Testis (tissue), 3 donors: ENCODE results near the gene WFDC9. TPM values are rescaled to one million over a fixed set of nuclear protein-coding genes. Genes with fewer than 3 reads are reported as not detected.

Source experiments
- DNase-seq: peaks from one replicate; pipeline ENCODE4 v3.0.0-alpha.2; 2019
- H3K27ac ChIP-seq, 2 donors: fragments of 200-600 bp; sonication (generic); one replicate each; pipeline ENCODE4 v1.5.1; 2019
- H3K27me3 ChIP-seq: fragments of 200-600 bp; sonication (generic); one replicate; pipeline ENCODE4 v1.5.1; 2019
- H3K36me3 ChIP-seq: fragments of 200-600 bp; sonication (generic); one replicate; pipeline ENCODE4 v1.5.1; 2017; ENCODE audit warnings: low read depth; ENCODE audit errors: missing control alignments
- H3K4me1 ChIP-seq: fragments of 200-600 bp; sonication (generic); one replicate; pipeline ENCODE4 v1.5.1; 2019
- H3K4me3 ChIP-seq, 2 donors: fragments of 200-600 bp; sonication (generic); one replicate each; pipeline ENCODE4 v1.5.1; 2017 to 2019
- H3K9me3 ChIP-seq: fragments of 200-600 bp; sonication (generic); one replicate; pipeline ENCODE4 v1.5.1; 2017
- CTCF ChIP-seq, 3 experiments: fragments of 450-650 bp in 2 of 3; fragments of 200-600 bp in 1 of 3; sonication (generic) in 1 of 3; IDR thresholded peaks; one replicate each; pipeline ENCODE4 v1.5.1; 2016 to 2019; ENCODE audit warnings: antibody characterized with exemption in 3 of 3, mild to moderate bottlenecking in 2 of 3, moderate library complexity in 1 of 3
- POLR2A ChIP-seq: fragments of 450-650 bp; IDR thresholded peaks from one replicate; pipeline ENCODE4 v1.6.1; 2017; ENCODE audit warnings: antibody characterized with exemption, mild to moderate bottlenecking, moderate library complexity
- WGBS, 2 donors: methylation state at CpG; one replicate each; pipeline ENCODE4 v1.1.5; 2018; 5-methylcytosine and 5-hydroxymethylcytosine counted together
- intact Hi-C: fragments of 100-400 bp; cut with DNase I; formaldehyde crosslinking; loops from one replicate; pipeline ENCODE4 v1.15.1; 2023; ENCODE audit warnings: low total_unique reads
- polyA plus RNA-seq: library from polyadenylated mRNA; stranded (reverse); fragments of 350-450 nt; fragmentation: Illumina TruSeq; extraction: RNeasy Lipid Tissue Mini Kit (QIAGEN cat#74804); gene quantifications from one replicate; pipeline ENCODE4 v1.2.3, GENCODE V29; 2014; ENCODE audit warnings: low read depth, low replicate concordance; ENCODE audit not compliant: insufficient read depth
- total RNA-seq, 2 donors: library from RNA; depleted of rRNA; stranded (reverse); fragments of >200 nt; gene quantifications; one replicate each; pipeline ENCODE4 v1.2.3, GENCODE V29; 2016

WFDC9 gene
- total and polyA plus RNA-seq, 3 donors from 2014 or later: not detected

GRCh38 chr20:45636513-45636912, 5.4 kb upstream of the WFDC9 start:
- no peak for DNase-seq
- no peak overlapping the region for H3K4me3 ChIP-seq
- H3K27ac ChIP-seq: no peak overlapping the region
- 89 to 100% methylated on average over 1 of the region's 1 CpG for WGBS, 2 donors
- H3K4me1 ChIP-seq: no peaks in the 10 kb centered on the region
- TF ChIP-seq POLR2A (no peak), CTCF (IDR thresholded peaks at IDR 0.05) (no peak)
- no peaks in the 10 kb centered on the region for H3K36me3 ChIP-seq
- intact Hi-C loops: no loop called here
- no peaks in the 10 kb centered on the region for H3K27me3 ChIP-seq
- H3K9me3 ChIP-seq: no peaks in the 10 kb centered on the region

- Histone ChIP-seq H3K4me3 (no peak overlapping the region), H3K27me3 (no peaks in the 10 kb centered on the region), H3K27ac (no peak overlapping the region), H3K4me1 (no peaks in the 10 kb centered on the region), H3K36me3 (no peaks in the 10 kb centered on the region), H3K9me3 (no peaks in the 10 kb centered on the region)
- intact Hi-C loops: no loop called here
- DNase-seq: no peak
- TF ChIP-seq CTCF (IDR thresholded peaks at IDR 0.05) (no peak), POLR2A (no peak)
Observed at GRCh38 chr20:45630371-45630770, 713 bp downstream of the WFDC9 start.

- WGBS, 2 donors: 22 to 37% methylated on average over 9 of the region's 9 CpGs
- Histone ChIP-seq H3K4me1 (no peaks in the 10 kb centered on the region), H3K4me3 (no peak within 1 kb of the TSS), H3K27me3 (no peaks in the 10 kb centered on the region), H3K27ac (no peak within 1 kb of the TSS), H3K9me3 (no peaks in the 10 kb centered on the region), H3K36me3 (no peaks in the 10 kb centered on the region)
- peak; percentile 49 for DNase-seq
- TF ChIP-seq CTCF (IDR thresholded peaks at IDR 0.05): peak; percentile 7 to 48 (median 34)
- TF ChIP-seq POLR2A: no peak
- intact Hi-C loops: no loop called here
Observed at GRCh38 chr20:45629496-45630100, 1.5 kb downstream of the WFDC9 start, which contains the start of gene WFDC10A. Gene WFDC10A, plus strand, starts transcription at chr20:45629739. Its CDS starts 75 bp downstream, at chr20:45629814.

- no peak overlapping the region for H3K4me3 ChIP-seq
- WGBS, 2 donors: 82 to 85% methylated on average over 2 of the region's 2 CpGs
- no peak for DNase-seq
- no peak overlapping the region for H3K27ac ChIP-seq
- H3K4me1 ChIP-seq: no peaks in the 10 kb centered on the region
- H3K27me3 ChIP-seq: no peaks in the 10 kb centered on the region
- intact Hi-C loops: no loop called here
- H3K36me3 ChIP-seq: no peaks in the 10 kb centered on the region
- H3K9me3 ChIP-seq: no peaks in the 10 kb centered on the region
- no peak for TF ChIP-seq POLR2A
- no peak for TF ChIP-seq CTCF (IDR thresholded peaks at IDR 0.05)
Observed at GRCh38 chr20:45626540-45626939, 4.5 kb downstream of the WFDC9 start.

- H3K36me3 ChIP-seq: no peaks in the 10 kb centered on the region
- H3K9me3 ChIP-seq: no peaks in the 10 kb centered on the region
- TF ChIP-seq CTCF (IDR thresholded peaks at IDR 0.05) (no peak), POLR2A (no peak)
- H3K4me3 ChIP-seq: no peak overlapping the region
- no peaks in the 10 kb centered on the region for H3K4me1 ChIP-seq
- no peaks in the 10 kb centered on the region for H3K27me3 ChIP-seq
- no peak for DNase-seq
- intact Hi-C loops: no loop called here
- no peak overlapping the region for H3K27ac ChIP-seq
- WGBS, 2 donors: 85 to 94% methylated on average over 2 of the region's 2 CpGs
Observed at GRCh38 chr20:45621593-45621992, 9.5 kb downstream of the WFDC9 start.
